Keratinocyte (primary cell): ENCODE results near the gene FOXE3. TPM values are rescaled to one million over a fixed set of nuclear protein-coding genes. Genes with fewer than 3 reads are reported as not detected.

Experiments
- DNase-seq: peaks from one replicate; pipeline ENCODE4 v3.0.0-alpha.2; 2011; ENCODE audit warnings: low read depth, missing footprints, low spot score
- FAIRE-seq: peaks from 2 replicates; lab custom pipeline; 2011; peaks lifted over from hg19 to GRCh38; lab: Jason Lieb, UNC
- H2AFZ ChIP-seq: 2 replicates; pipeline ENCODE4 v1.6.0; 2012; ENCODE audit warnings: low read length, control low read depth, inconsistent platforms; ENCODE audit not compliant: control insufficient read depth
- H3K27ac ChIP-seq: 2 replicates; pipeline ENCODE4 v1.5.1; 2011; ENCODE audit warnings: low read length; ENCODE audit not compliant: control insufficient read depth, insufficient read depth
- H3K27me3 ChIP-seq: 3 replicates; pipeline ENCODE4 v1.6.0; 2011; ENCODE audit warnings: low read length; ENCODE audit not compliant: control insufficient read depth, insufficient read depth; ENCODE audit errors: extremely low read depth
- H3K36me3 ChIP-seq, 2 experiments: 2 replicates in 1 of 2; 3 replicates in 1 of 2; pipeline ENCODE4 v1.5.1; 2011; ENCODE audit warnings: low read length in 2 of 2, mild to moderate bottlenecking in 1 of 2; ENCODE audit not compliant: control insufficient read depth in 2 of 2, insufficient read depth in 2 of 2; ENCODE audit errors: extremely low read depth in 1 of 2
- H3K4me1 ChIP-seq: 3 replicates; pipeline ENCODE4 v1.5.1; 2011; ENCODE audit warnings: low read length; ENCODE audit not compliant: control insufficient read depth, insufficient read depth; ENCODE audit errors: extremely low read depth
- H3K4me2 ChIP-seq: 3 replicates; pipeline ENCODE4 v1.6.0; 2011; ENCODE audit warnings: low read depth, low read length; ENCODE audit not compliant: control insufficient read depth, insufficient read depth; ENCODE audit errors: extremely low read depth
- H3K4me3 ChIP-seq, 3 experiments: fragments of 200-600 bp in 1 of 3; sonication (generic) in 1 of 3; 2 replicates in 2 of 3; 3 replicates in 1 of 3; pipeline ENCODE4 v1.5.1; 2011 to 2016; ENCODE audit warnings: low read length in 3 of 3, mild to moderate bottlenecking in 3 of 3, control low read depth in 2 of 3, inconsistent platforms in 1 of 3, low read depth in 1 of 3, mixed read lengths in 1 of 3, mixed run types in 1 of 3, moderate library complexity in 1 of 3; ENCODE audit not compliant: control insufficient read depth in 2 of 3, insufficient read depth in 2 of 3; ENCODE audit errors: extremely low read depth in 1 of 3
- H3K79me2 ChIP-seq: 2 replicates; pipeline ENCODE4 v1.6.0; 2012; ENCODE audit warnings: low read length; ENCODE audit not compliant: control insufficient read depth, insufficient read depth
- H3K9ac ChIP-seq: 3 replicates; pipeline ENCODE4 v1.6.0; 2011; ENCODE audit warnings: low read length; ENCODE audit not compliant: control insufficient read depth, insufficient read depth; ENCODE audit errors: extremely low read depth
- H3K9me1 ChIP-seq: 3 replicates; pipeline ENCODE4 v1.6.0; 2011; ENCODE audit warnings: low read length; ENCODE audit not compliant: control insufficient read depth, insufficient read depth; ENCODE audit errors: extremely low read depth
- H3K9me3 ChIP-seq: 2 replicates; pipeline ENCODE4 v1.5.1; 2012; ENCODE audit warnings: low read depth, low read length; ENCODE audit not compliant: control insufficient read depth
- H4K20me1 ChIP-seq: 3 replicates; pipeline ENCODE4 v1.6.0; 2011; ENCODE audit warnings: low read length; ENCODE audit not compliant: control insufficient read depth, insufficient read depth; ENCODE audit errors: extremely low read depth
- EZH2 ChIP-seq: IDR thresholded peaks from one replicate; pipeline ENCODE4 v1.6.1; 2012; ENCODE audit warnings: inconsistent platforms, mild to moderate bottlenecking, low read length, moderate library complexity
- dilution Hi-C: fragments of 300-500 bp; cut with MboI; formaldehyde crosslinking; loops from one replicate; pipeline ENCODE4 v1.7.0; 2020; ENCODE audit warnings: low sequenced_read_pairs; ENCODE audit not compliant: extremely low pct_ligation_motif_present
- polyA plus RNA-seq, 5 experiments: library from polyadenylated mRNA; depleted of rRNA in 3 of 5; stranded (reverse) in 3 of 5; stranded (forward) in 1 of 5; unstranded in 1 of 5; fragments of >200 nt; gene quantifications; 1 replicate in 1 of 5; 2 replicates in 3 of 5; 3 replicates in 1 of 5; pipeline versions ENCODE4 v1.2.1 to v1.2.3, GENCODE V29; 2011 to 2012; ENCODE audit warnings: missing spikeins in 2 of 5, low read depth in 1 of 5, low replicate concordance in 1 of 5
- TF ChIP-seq, protein P1 (sequence below), 3 experiments: IDR thresholded peaks in 1 of 3; conservative IDR thresholded peaks in 1 of 3; optimal IDR thresholded peaks in 1 of 3; 2 replicates in 2 of 3; 3 replicates in 1 of 3; pipeline versions ENCODE3 to v1.5.1; 2011; ENCODE audit warnings: low read length in 3 of 3, mild to moderate bottlenecking in 3 of 3, moderate library complexity in 2 of 3, control low read depth in 1 of 3, inconsistent platforms in 1 of 3; ENCODE audit not compliant: insufficient read depth in 2 of 3; ENCODE audit errors: extremely low read depth in 1 of 3

Gene FOXE3
- polyA plus RNA-seq, 1 donor (not counting 4 experiments of a cell fraction or from before 2014, with no cell fraction given): not detected

DNA sequence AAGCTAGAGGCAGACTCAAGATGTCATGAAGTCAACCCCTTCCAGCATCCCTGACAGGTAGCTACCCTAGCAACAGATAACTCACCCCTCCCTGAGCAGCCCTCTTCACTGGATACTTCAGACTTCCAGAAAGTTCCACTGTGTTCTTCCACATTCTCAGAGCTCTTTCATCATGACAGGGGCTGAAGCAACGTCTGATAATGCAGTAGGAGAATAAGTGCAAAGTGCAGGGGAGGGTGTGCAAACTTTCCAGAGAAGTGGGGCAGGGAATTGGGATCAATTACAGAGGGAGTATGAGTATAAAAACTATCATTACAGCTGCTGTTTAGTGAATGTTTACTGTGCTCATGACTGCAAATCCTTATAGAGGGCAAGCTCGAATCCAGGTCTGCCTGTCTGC, 26.4 kb upstream of the FOXE3 start:
- no peak overlapping the region for H3K4me2 ChIP-seq
- no peak overlapping the region for H2AFZ ChIP-seq
- FAIRE-seq (no peak), DNase-seq (no peak)
- no peaks in the 10 kb centered on the region for H3K79me2 ChIP-seq
- no peaks in the 10 kb centered on the region for H4K20me1 ChIP-seq
- no peaks in the 10 kb centered on the region for H3K9me1 ChIP-seq
- H3K9me3 ChIP-seq: no peaks in the 10 kb centered on the region
- no peak overlapping the region for H3K4me3 ChIP-seq
- H3K4me1 ChIP-seq: no peaks in the 10 kb centered on the region
- no peaks in the 10 kb centered on the region for H3K27me3 ChIP-seq
- TF ChIP-seq EZH2: no peak
- TF ChIP-seq, protein P1, sequence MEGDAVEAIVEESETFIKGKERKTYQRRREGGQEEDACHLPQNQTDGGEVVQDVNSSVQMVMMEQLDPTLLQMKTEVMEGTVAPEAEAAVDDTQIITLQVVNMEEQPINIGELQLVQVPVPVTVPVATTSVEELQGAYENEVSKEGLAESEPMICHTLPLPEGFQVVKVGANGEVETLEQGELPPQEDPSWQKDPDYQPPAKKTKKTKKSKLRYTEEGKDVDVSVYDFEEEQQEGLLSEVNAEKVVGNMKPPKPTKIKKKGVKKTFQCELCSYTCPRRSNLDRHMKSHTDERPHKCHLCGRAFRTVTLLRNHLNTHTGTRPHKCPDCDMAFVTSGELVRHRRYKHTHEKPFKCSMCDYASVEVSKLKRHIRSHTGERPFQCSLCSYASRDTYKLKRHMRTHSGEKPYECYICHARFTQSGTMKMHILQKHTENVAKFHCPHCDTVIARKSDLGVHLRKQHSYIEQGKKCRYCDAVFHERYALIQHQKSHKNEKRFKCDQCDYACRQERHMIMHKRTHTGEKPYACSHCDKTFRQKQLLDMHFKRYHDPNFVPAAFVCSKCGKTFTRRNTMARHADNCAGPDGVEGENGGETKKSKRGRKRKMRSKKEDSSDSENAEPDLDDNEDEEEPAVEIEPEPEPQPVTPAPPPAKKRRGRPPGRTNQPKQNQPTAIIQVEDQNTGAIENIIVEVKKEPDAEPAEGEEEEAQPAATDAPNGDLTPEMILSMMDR (optimal IDR thresholded peaks at IDR 0.05 in 1 of 3, IDR thresholded peaks at IDR 0.05 in 1 of 3, conservative IDR thresholded peaks at IDR 0.05 in 1 of 3; ENCODE audit: extremely low read depth in 1 of 3, insufficient read depth in 2 of 3, low read length in 3 of 3): no peak
- dilution Hi-C loops: no loop called here
- H3K9ac ChIP-seq: no peak overlapping the region
- no peaks in the 10 kb centered on the region for H3K36me3 ChIP-seq
- no peak overlapping the region for H3K27ac ChIP-seq

- FAIRE-seq (no peak), DNase-seq (no peak)
- Histone ChIP-seq H3K4me1 (no peaks in the 10 kb centered on the region), H3K9ac (no peak overlapping the region), H3K79me2 (no peaks in the 10 kb centered on the region), H3K9me1 (no peaks in the 10 kb centered on the region), H3K9me3 (no peaks in the 10 kb centered on the region), H3K27me3 (no peaks in the 10 kb centered on the region), H3K27ac (no peak overlapping the region), H3K4me2 (no peak overlapping the region), H3K4me3 (no peak overlapping the region), H3K36me3 (no peaks in the 10 kb centered on the region), H4K20me1 (no peaks in the 10 kb centered on the region), H2AFZ (no peak overlapping the region)
- no peak for TF ChIP-seq EZH2
- TF ChIP-seq, protein P1 (optimal IDR thresholded peaks at IDR 0.05 in 1 of 3, IDR thresholded peaks at IDR 0.05 in 1 of 3, conservative IDR thresholded peaks at IDR 0.05 in 1 of 3; ENCODE audit: extremely low read depth in 1 of 3, insufficient read depth in 2 of 3, low read length in 3 of 3): no peak
- dilution Hi-C loops: no loop called here
Observed at GRCh38 chr1:47390843-47391242, 25.2 kb upstream of the FOXE3 start.
